GM19193 (cell line): Measurements from ENCODE around the gene KIAA0586.

Experiments used
- POLR2A ChIP-seq: IDR thresholded peaks from 4 replicates; pipeline ENCODE4 v1.6.1; 2011; ENCODE audit not compliant: insufficient read depth, insufficient read length; ENCODE audit errors: extremely low read depth

KIAA0586 gene

GRCh38 chr14:58430156-58430555, 2.6 kb downstream of the KIAA0586 start:
- no peak for TF ChIP-seq POLR2A

- no peak for TF ChIP-seq POLR2A
These were observed 12.0 kb downstream of the KIAA0586 start for GRCh38 chr14:58439476-58439875.

- TF ChIP-seq POLR2A, result no peak
These were observed 17.1 kb downstream of the KIAA0586 start for GRCh38 chr14:58444627-58445026.

- no peak for TF ChIP-seq POLR2A
These were observed 28.2 kb downstream of the KIAA0586 start for GRCh38 chr14:58455593-58456265.

- no peak for TF ChIP-seq POLR2A
These were observed 33.3 kb downstream of the KIAA0586 start for GRCh38 chr14:58460772-58461171.

- TF ChIP-seq POLR2A, result no peak
These were observed 35.6 kb downstream of the KIAA0586 start for GRCh38 chr14:58463147-58463546.

- TF ChIP-seq POLR2A, result no peak
These were observed 37.1 kb downstream of the KIAA0586 start for GRCh38 chr14:58464652-58465051.

GRCh38 chr14:58465421-58465820, 37.9 kb downstream of the KIAA0586 start:
- no peak for TF ChIP-seq POLR2A

GRCh38 chr14:58466459-58466858, 38.9 kb downstream of the KIAA0586 start:
- TF ChIP-seq POLR2A, result no peak

- TF ChIP-seq POLR2A, result no peak
These were observed 40.1 kb downstream of the KIAA0586 start for GRCh38 chr14:58467575-58467974.

- no peak for TF ChIP-seq POLR2A
These were observed 41.8 kb downstream of the KIAA0586 start for GRCh38 chr14:58469309-58469708.

- TF ChIP-seq POLR2A, result no peak
These were observed 48.8 kb downstream of the KIAA0586 start for GRCh38 chr14:58476320-58476719.

GRCh38 chr14:58477653-58478052, 50.1 kb downstream of the KIAA0586 start:
- TF ChIP-seq POLR2A, result no peak

- TF ChIP-seq POLR2A, result no peak
These were observed 52.5 kb downstream of the KIAA0586 start for GRCh38 chr14:58479975-58480374.

GRCh38 chr14:58484176-58484575, 56.7 kb downstream of the KIAA0586 start:
- no peak for TF ChIP-seq POLR2A

GRCh38 chr14:58488550-58488949, 61.0 kb downstream of the KIAA0586 start:
- no peak for TF ChIP-seq POLR2A

- TF ChIP-seq POLR2A, result no peak
These were observed 64.1 kb downstream of the KIAA0586 start for GRCh38 chr14:58491593-58491992.
